Endometrial microvascular endothelial cells (primary cell): ENCODE measurements around the gene ELL2. TPM values are rescaled to one million over a fixed set of nuclear protein-coding genes. Genes with fewer than 3 reads are reported as not detected.

ENCODE experiments used
- in situ Hi-C: cut with HindIII; loops from 2 replicates; pipeline ENCODE4 v1.10.0; 2017; ENCODE audit warnings: low sequenced_read_pairs, low pct_unique_long_range_greater_than_20kb; ENCODE audit errors: inconsistent ontology term
- total RNA-seq: library from RNA; depleted of rRNA; stranded (reverse); fragments of >200 nt; gene quantifications from one replicate; pipeline ENCODE4 v1.2.3, GENCODE V29; 2015; ENCODE audit errors: inconsistent ontology term

ELL2 gene
- total RNA-seq, 1 donor from 2014 or later: 47.2 TPM

- in situ Hi-C loops: no loop called here
These were observed 23.6 kb upstream of the ELL2 start for GRCh38 chr5:95985249-95985648.

GRCh38 chr5:95984287-95984938 lies 22.8 kb upstream of the ELL2 start:
- in situ Hi-C loops: no loop called here

DNA sequence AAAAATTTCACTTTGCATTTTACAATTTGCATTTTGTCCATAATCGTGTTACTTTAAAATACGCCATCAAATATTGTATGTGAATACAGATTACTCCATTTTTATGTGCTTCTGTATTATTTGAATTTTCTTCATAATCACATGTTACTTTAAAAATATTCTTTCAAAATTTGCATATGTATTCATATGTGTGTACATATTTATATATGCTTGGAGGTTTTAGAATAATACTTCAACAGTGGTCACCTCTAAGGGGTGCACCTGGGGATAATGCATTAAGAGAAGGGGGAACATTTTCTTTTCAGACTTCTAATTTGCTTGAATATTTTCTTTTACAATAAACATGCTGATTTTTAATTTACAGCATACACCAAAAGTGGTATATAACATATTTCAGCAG lies 21.9 kb upstream of the ELL2 start:
- in situ Hi-C loops: no loop called here

GRCh38 chr5:95983080-95983479 lies 21.4 kb upstream of the ELL2 start:
- in situ Hi-C loops: no loop called here

GRCh38 chr5:95976606-95977005 lies 15.0 kb upstream of the ELL2 start:
- in situ Hi-C loops: no loop called here

- in situ Hi-C loops: no loop called here
These were observed 14.1 kb upstream of the ELL2 start for GRCh38 chr5:95975703-95976102.

- in situ Hi-C loops: no loop called here
These were observed 12.2 kb upstream of the ELL2 start for GRCh38 chr5:95973793-95974325.

DNA sequence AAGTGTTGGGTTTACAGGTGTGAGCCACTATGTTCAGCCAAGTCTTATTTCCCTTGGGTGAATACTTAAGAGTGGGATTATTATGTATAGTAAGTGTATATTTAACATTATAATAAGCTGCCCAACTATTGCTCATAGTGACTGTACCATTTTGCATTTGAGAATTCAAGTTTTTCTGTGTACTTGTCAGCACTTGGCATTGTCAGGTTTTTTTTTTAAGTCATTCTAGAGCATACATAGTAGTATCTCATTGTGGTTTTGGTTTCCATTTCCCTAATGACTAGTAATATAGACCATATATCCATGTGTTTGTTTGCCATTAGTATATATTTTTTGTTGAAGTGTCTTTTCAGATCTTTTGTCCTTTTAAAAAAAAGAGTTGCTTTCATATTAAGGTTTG lies 10.5 kb upstream of the ELL2 start:
- in situ Hi-C loops: no loop called here

DNA sequence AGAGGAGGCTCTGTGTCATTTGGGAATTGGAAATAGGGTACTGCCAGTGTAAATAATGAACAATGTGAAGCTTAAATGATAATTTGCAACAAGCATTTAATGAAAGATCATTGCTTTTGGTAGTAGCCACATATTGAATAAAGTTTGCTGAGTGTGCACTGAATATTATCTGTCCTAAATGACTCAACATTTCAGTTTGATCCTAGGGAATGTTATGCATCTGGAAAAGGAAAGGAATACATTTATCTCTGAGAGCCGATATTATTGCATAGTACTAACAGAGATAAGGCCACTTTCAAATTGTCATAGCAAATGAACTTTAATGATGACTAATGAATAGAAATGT lies 8.7 kb upstream of the ELL2 start:
- in situ Hi-C loops: no loop called here

- in situ Hi-C loops: no loop called here
These were observed 8.2 kb upstream of the ELL2 start for GRCh38 chr5:95969651-95970358.

DNA sequence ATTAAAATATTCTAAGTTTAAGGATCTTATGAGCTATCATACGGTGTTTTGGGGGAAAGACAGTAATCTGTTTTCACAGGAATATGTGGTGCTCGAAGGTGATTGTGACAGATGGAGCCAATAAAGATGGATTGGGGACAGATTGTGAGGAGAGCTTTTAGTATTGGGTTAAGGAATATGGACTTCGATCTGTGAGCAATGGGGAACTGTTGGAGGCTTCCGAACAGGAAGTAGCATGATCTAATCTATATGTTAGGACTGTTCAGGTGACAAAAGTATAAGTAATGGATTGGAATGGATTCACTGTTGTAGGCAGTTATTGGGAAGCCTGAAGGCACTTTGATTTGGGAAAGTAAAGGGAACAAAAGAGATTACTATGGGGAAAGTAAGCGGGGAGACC lies 7.4 kb upstream of the ELL2 start:
- in situ Hi-C loops: no loop called here

DNA sequence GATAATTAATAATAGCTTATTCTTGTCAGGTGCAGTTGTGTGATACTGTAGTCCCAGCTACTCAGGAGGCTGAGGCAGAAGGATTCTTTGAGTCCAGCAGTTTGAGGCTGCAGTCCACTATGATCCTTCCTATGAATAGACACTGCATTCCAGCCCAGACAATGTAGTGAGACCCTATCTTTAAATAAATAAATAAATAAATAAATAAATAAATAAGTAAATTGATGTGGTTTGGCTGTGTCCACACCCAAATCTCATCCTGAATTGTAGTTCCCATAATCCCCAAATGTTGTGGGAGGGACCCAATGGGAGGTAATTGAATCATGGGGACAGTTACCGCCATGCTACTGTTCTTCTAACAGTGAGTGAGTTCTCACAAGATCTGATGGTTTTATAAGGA lies 5.6 kb upstream of the ELL2 start:
- in situ Hi-C loops: no loop called here

- in situ Hi-C loops: no loop called here
These were observed 4.4 kb upstream of the ELL2 start for GRCh38 chr5:95966005-95966404.

DNA sequence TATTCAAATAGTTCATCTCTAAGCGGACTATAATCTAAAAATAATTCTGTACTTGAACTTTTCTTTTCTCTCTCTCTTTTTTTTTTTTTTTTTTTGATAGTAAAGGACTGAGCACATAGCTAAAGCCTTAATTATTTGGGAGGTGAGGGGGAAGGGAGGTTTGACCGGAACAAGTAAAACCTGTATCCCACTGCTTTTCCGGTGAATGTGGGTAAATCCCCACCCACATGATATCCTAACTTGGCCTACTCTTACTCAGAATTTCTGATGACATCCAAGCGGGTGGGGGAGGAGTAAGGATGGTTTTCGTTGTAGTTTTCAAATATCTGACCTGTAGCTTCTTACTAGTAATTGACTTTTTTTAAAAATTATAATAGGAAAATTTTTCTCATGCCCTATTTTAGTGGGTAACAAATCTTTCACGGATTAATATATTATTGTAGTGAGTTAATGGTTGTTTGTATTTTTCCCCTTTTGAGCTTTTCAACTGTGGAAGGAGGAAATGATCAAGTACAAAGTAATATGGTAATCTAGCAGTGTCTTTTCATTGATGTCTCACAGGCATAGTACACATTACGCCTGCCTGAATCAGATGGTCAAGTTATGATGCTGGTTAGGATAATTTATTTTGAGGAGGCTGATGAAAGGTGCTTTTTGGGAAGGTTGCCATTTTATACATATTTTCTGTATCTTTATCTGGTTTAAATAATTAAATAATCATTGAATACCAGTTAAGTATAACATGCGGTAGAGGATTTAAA lies 2.2 kb upstream of the ELL2 start:
- in situ Hi-C loops: no loop called here

- in situ Hi-C loops: no loop called here
These were observed 1.1 kb upstream of the ELL2 start for GRCh38 chr5:95962785-95963184.

GRCh38 chr5:95962475-95962773 lies 773 bp upstream of the ELL2 start:
- in situ Hi-C loops: no loop called here

DNA sequence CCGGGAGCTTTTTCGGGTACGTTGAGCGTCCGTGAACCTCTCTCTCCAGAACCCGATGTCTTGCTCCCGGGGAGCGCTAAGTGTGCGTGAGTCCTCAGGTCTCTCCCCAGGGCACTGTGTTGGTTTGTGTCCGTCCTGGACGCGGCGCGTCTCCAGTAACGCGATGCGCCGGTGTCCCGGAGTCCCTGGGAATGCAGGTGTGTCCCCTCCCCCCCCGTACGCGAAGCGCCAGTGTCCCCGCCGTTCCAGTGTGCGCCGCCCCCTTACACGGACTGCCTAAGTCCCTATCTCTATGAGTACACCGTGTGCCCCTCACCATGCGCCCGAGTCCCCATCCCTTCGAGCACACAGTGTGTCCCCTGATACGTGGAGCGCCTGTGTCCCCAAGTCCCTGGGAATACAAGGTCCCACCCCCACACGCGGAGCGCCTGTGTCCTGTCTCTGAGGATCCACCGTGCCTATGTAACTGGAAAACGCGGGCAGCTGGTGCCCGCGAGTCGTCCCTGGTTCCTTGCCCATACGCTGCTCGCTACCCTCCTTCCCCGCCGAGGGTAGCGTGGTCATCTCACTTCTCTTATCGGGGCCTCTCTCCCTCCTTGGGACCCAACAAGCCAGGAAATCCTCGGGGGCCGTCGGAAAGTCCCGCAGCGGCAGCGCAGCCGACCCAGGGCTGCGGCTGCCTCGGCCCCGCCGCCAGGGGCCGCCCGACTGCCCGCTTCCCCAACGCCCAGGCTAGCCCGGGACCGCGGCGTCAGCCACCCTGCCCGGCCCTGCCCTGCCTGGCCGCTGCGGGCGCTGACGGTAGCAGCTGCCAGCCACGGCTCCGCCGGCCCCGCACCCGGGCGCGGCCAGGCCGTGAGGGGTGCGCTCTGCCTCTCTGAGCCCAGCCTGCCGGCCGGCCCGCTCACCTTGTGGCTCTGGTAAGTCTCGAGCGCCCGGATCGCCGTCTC lies 709 bp downstream of the ELL2 start:
- in situ Hi-C loops: no loop called here

- in situ Hi-C loops: loop anchor here (10.0 kb wide), 1 partner anchor 375 kb away; no protein-coding TSS in a partner anchor
These were observed 1.6 kb downstream of the ELL2 start for GRCh38 chr5:95959888-95960666.
